Stimulated activated CD8-positive, alpha-beta memory T cell treated with anti-CD3 and anti-CD28 coated beads, Interleukin-4, amount 100 ng/mL, for 48 hours (primary cell): ENCODE measurements around the gene IZUMO1R.
"Not testable (repeated sequence)": the region's sequence is repeated elsewhere in the genome, so short reads cannot be mapped to it uniquely, and the experiment has no call there.

Experiments used
- DNase-seq: peaks from one replicate; pipeline ENCODE4 v3.0.0-alpha.2; 2020

IZUMO1R gene

DNA sequence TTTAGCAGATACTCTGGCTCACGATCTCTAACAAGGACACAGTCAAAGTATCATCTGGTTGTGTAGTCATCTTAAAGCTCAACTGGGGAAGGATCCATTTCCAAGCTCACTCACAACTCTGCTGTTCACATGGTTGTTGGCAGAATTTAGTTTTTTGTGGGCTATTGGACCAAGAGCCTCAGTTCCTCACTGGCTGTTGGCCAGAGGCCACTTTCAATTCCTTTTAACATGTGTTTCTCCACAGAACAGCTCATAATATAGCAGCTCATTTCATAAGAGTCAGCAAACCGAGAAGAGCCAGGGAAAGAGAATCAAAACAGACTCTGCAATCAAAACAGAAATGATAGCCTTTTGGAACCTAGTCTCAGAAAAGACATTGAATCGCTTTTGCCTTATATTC is 22.6 kb downstream of the IZUMO1R start:
- no peak for DNase-seq

DNA sequence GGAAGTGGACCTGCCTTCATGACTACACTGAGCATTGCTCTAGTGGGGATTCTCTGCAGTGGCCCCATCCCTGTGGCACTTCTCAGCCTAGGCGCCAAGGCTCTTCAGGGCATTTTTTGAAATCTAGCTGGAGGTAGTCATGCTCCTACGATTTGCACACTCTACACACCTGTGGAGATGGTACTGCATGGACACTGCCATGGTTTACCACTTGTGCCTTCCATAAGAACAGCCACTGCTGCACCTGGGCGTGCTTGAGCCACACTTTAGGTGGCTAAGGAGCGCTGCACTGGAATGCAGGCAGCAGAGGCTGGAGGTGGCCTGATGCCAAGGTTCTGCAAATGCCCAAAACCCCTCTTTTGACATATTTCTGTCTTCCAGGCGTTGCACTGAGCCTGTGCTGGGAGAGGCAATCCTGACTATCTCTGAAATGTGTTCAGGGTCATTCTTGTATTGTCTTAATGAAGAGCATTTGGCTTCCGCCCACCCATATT is 24.3 kb downstream of the IZUMO1R start:
- no peak for DNase-seq

DNA sequence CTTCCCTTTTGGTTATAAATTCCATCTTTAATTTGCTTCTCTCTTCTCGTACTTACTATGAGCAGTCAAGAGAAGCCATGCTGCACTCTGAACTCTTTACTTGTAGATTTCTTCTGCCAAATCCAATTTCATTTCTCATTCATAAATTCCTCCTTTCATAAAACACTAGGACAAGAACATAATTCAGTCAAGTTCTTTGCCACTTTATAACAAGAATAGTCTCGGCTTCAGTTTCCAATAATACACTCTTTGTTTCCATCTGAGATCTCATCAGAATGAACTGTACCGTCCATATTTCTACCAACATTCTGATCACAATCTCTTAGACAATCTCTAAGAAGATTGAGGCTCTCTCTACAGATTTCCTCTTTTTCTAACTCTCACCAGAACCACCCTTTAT is 25.1 kb downstream of the IZUMO1R start:
- no peak for DNase-seq

DNA sequence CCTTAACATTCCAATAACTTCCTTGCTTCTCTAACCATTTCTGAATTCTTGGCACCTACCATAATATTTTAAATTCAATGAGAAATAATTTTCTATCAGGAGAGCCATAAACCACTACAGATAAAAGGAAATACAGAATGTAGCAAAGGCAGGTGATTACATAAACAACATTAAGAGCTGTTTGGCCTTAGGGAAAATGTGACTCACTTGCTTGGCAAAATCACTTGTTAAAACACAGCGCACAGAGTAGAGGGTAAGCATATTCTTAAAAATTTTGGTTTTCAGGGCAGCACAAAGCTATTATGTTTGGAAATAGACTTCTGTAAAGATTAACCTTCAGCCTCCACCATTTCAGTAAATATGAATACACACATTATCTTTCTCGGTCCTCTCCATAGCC is 26.4 kb downstream of the IZUMO1R start:
- DNase-seq = no peak

DNA sequence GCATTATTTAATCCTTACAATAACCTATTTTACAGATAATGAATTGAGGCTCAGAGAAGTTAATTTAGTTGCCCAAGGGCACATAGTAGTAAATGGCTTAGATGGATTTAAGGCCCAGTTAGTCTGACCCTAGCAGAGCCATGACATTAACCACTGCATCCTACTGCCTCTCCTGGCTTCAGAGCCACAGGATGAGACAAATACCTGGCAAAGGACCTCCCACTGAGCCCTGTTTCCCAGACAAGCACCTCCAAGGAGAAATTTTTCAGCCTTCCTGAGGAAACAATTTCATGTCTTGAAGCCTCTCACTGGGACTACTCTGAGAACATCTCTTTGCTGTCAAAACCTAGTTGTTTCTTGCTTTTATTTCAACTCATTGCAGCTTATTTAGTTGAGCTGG is 28.4 kb downstream of the IZUMO1R start:
- no peak for DNase-seq

DNA sequence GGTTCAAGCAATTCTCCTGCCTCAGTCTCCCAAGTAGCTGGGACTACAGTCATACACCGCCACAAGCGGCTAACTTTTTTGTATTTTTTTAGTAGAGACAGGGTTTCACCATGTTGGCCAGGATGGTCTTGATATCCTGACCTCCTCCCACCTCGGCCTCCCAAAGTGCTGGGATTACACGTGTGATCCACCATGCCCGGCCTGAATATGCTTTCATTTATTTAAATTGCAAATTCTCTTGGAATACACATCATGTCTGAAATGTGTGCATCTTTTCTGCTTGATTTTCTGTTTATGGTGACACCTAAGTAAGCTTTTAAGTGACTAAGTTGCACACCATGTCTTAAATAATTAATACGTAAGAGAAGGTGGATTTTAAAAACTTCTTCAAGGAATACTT is 31.7 kb downstream of the IZUMO1R start:
- DNase-seq = no peak

DNA sequence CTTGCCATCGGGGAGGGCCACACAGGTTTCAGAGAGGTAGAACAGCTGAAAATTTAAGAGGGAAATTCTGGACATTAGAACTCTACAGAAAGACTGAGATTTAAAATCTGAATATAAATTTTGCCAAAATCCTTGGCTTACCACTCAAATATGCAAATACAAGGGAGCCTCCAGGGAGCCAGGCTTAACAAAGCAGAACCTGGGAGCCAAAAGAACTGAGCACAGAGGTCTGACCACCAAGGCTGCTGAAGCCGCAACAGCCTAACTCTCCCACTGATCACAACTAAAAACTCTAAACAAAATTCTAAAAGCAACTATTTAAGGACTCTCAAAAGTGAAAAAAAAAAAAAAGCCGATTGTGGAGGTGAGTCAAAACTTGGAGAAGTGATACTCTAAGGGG is 34.3 kb downstream of the IZUMO1R start:
- DNase-seq = no peak

DNA sequence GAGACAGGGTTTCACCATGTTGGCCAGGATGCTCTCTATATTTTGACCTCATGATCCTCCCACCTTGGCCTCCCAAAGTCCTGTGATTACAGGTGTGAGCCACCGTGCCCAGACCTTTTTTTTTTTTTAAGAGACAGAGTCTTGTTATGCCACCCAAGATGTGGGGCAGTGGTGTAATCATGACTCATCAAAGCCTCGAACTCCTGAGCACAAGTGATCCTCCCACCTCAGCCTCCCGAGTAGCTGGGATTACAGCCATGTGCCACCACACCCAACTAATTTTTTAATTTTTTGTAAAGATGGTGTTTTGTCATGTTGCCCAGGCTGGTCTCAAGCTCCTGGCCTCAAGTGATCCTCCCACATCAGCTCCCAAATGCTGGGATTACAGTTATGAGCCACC is 37.9 kb downstream of the IZUMO1R start:
- DNase-seq = no peak

DNA sequence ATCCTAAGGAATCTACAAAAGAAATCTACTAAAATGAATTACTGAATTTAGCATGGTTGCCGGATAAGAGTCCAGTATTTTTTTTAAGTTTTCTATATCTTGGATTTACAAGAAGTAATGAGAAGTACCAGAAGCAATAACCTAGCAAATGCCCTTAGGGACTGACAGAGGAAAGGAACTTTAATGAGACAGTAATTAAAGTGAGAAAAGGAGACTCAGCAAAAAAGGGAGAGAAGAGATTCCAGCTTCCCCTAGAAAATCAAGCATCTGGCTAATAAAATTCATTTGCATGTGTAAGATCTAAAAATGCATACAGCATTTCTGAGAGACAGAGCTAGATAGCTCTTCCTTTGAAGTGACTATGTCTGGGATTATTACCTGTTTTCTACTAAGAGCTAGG is 39.1 kb downstream of the IZUMO1R start:
- DNase-seq = no peak

DNA sequence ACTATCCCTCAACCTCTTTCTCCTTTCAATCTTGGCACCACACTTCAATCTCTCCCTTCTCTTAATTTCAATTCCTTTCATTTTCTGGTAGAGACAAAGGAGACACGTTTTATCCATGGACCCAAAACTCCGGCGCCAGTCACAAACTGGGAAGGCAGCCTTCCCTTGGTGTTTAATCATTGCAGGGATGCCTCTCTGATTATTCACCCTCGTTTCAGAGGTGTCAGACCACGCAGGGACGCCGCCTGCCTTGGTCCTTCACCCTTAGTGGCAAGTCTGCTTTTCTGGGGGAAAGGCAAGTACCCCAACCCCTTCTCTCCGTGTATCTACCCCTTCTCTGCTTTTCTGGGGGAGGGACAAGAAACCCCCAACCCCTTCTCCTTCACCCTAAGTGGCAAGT is 41.9 kb downstream of the IZUMO1R start:
- not testable (repeated sequence) for DNase-seq

DNA sequence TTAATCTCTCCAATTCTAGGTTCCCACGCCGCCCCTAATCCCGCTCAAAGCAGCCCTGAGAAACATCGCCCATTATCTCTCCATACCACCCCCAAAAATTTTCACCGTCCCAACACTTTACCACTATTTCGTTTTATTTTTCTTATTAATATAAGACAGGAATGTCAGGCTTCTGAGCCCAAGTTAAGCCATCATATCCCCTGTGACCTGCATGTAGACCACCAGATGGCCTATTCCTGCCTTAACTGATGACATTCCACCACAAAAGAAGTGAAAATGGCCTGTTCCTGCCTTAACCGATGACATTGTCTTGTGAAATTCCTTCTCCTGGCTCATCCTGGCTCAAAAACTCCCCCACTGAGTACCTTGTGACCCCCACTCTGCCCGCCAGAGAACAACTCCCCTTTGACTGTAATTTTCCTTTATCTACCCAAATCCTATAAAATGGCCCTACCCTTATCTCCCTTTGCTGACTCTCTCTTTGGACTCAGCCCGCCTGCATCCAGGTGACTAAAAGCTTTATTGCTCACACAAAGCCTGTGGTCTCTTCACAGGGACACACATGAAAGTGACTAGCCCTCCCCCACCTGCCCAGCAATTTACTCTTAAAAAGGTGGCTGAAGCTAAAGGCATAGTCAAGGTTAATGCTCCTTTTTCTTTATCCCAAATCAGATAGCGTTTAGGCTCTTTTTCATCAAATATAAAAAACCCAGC is 46.6 kb downstream of the IZUMO1R start:
- DNase-seq = not testable (repeated sequence)
